Measurements from ENCODE around the gene TRAPPC10.

DNA sequence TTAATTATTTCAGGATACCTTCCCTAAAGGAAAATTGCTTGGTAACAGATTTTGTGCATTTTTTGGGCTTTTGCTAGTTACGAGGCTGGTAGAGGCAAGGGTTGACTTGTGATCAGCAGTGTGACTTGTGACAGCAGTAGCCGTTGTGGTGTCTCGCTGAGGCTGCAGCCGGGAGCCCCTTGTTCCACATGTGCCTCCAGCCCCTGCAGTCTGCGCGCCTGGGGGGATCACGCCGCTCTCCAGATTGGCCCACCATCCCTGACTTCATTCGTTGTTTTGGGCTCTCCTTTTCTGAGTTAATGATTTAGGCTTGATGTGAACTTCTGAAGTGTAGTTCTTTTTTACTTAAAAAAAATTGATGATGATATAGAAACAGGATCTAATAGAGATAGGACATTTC, 41.5 kb downstream of the TRAPPC10 start:
- TF ChIP-seq, protein P1, sequence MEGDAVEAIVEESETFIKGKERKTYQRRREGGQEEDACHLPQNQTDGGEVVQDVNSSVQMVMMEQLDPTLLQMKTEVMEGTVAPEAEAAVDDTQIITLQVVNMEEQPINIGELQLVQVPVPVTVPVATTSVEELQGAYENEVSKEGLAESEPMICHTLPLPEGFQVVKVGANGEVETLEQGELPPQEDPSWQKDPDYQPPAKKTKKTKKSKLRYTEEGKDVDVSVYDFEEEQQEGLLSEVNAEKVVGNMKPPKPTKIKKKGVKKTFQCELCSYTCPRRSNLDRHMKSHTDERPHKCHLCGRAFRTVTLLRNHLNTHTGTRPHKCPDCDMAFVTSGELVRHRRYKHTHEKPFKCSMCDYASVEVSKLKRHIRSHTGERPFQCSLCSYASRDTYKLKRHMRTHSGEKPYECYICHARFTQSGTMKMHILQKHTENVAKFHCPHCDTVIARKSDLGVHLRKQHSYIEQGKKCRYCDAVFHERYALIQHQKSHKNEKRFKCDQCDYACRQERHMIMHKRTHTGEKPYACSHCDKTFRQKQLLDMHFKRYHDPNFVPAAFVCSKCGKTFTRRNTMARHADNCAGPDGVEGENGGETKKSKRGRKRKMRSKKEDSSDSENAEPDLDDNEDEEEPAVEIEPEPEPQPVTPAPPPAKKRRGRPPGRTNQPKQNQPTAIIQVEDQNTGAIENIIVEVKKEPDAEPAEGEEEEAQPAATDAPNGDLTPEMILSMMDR (IDR thresholded peaks at IDR 0.05): no peak
- TF ChIP-seq EZH2 (IDR thresholded peaks at IDR 0.05; ENCODE audit: borderline replicate concordance, insufficient read depth, low read depth, low read length, poor library complexity, severe bottlenecking): no peak
